GM19099 (cell line): Measurements from ENCODE around the gene PIANP.

Source experiments
- POLR2A ChIP-seq: IDR thresholded peaks from 3 replicates; pipeline ENCODE4 v1.6.1; 2011; ENCODE audit warnings: low read depth; ENCODE audit not compliant: insufficient read length; ENCODE audit errors: extremely low read depth

Gene PIANP

DNA sequence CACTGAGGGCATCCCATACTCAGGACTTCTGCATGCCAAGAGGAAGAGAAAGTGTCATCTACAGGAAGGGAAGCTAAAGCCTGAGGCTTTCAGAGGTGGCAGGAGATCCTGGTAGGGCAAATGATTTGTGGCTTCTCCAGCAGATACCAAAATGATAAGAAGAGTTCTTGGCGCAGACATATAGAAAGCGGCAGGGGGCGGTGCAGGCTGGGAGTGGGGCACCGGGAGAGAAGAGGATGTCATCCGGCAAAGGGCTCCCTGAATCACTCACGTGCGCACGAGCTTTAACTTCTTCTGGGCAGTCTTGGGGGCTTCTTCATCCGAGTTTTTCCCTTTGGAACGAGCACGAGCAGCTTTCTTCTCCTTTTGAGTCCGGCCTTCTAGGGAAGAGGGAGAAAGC lies 48.2 kb downstream of the PIANP start:
- TF ChIP-seq POLR2A = no peak

DNA sequence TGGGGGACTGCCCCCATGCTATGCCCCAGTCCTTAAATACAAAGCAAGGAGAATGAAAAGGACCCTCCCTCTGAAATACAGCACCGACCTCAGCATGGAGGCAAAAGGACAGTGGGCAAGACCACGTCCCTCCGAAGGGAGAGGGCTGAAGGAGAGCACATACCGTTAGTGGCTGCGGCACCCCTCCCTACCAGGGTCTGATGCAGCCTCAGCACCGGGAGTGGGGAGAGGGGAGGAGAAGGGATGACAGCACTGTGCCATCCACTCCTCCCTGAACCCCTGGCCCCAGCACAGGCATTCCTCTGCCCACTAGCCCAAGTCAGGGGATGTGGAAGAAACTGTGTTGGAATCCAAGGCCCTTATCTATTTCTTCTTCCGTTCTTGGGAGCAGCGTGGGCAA lies 49.8 kb downstream of the PIANP start:
- TF ChIP-seq POLR2A = no peak

DNA sequence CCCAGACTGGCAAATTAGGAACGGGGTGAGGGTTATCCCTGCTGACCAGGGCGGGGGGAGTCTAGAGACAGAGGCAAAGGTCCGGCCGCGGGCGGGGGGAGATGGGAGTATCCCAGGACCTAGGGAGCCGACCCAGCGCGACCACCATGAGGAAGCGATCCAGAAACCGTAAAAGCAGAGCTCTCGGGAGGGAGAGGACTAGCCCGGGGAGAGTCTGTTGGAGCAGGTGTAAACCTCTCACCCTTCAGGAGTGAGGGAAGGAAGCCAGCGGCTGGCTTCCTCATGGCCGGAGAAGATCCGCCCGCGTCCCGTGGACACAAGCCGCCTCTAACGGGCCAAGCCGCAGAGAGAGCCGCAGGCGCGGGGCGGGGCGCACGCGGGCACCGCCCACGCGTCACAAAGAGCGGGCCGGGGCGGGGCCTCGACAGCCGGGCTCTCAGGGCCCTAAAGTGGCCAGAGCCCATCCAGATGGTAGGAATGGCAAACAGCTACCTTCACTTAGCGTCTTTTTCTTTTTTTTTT lies 53.5 kb downstream of the PIANP start, which contains the start of gene ACRBP:
TSS of gene ACRBP (minus strand) at position 350 of the 522 bp plus-strand sequence. CDS start at position 284, 66 bp downstream.
- TF ChIP-seq POLR2A = peak; percentile 61

GRCh38 chr12:6646276-6647082 lies 54.1 kb downstream of the PIANP start:
- TF ChIP-seq POLR2A = no peak

DNA sequence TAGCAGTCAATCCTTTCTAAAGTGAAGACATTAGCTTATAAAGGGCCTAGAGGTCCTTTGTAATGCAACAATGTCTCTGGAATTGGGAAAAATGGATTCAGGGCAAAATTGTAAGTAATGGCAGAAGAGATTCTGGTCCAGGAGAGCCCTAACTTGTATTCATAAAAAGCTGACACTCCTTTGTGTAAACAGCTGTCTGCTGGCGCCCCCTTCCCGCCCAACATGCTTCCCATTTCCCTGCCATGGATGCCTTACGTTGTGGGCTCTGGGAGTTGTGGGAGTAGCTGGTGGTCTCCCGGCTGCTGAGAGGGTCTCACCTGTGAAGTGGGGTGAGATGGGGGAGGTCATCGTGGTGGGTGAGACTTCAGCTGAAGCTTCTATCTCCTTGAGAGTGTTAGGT lies 55.7 kb downstream of the PIANP start:
- no peak for TF ChIP-seq POLR2A

DNA sequence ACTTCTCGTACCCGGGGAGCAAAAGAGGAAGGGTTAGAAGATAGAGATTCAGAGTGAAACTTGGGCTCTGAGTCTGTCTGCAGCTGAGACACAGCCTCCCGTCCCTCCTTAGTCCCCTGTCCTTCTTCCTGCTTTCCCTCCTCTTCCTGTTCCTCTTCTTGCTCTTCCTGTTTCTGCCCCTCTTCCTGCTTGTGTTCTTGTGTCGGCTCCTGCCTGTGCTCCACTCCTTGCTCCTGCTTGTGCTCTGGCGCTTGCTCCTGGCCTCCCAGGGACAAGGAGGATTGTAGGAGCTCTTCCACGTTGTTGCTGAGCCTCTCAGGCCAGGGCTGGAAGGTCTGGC lies 56.4 kb downstream of the PIANP start:
- no peak for TF ChIP-seq POLR2A
